Right forelimb (tissue), 1 donor: ENCODE measurements around the gene GLT6D1.

Source experiments
- DNase-seq: peaks from one replicate; pipeline ENCODE4 v3.0.0-alpha.2; 2018

GLT6D1 gene

GRCh38 chr9:135607401-135608293, 31.7 kb downstream of the GLT6D1 start:
- no peak for DNase-seq

DNA sequence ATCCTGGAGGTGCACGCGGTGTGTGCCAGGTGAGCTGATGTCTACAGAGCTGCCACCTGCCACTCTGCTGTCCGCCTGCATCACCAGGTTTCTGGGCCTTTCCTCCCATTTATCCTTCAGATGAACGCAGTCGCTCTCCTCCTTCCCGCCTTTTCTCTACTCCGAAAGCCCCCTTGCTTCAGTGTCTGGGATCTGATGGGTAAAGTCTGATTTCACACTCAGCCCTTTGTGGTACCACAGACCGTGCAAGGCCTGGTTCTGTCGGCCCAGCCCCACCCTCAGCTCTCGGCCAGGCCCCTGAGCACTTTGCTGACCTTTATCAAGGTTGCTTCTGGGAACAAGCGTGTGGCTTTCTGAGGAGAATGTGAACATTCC, 32.5 kb downstream of the GLT6D1 start:
- DNase-seq: no peak

DNA sequence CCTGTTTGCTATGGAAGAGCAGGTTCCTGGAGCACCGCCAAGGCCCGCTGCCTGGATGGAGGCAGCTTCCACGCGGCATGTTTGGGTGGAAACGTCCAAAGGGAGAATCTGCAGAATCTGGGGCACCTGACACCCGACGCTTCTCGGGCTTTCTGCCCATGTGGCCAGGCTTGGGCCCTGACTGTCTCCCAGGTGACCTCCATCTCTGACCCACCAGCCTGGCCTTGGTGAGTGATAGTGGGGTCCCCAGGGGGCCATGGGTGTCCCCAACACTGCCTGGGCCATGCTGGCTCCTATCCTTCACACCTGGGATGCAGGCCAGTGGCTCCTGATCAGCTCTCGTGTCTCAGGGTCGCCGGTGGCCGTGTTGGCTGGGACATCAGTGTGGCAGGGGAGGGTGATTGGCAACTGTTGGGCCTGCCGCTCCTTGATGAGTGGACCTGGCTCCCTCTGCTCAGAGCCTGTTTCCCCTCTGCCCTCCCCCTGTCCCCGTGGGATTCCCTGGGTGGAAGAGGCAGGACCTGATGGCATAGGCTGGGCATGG, 34.0 kb downstream of the GLT6D1 start:
- DNase-seq: no peak

- no peak for DNase-seq
These were observed 34.7 kb downstream of the GLT6D1 start for GRCh38 chr9:135604437-135605237.

GRCh38 chr9:135602789-135603481, 36.4 kb downstream of the GLT6D1 start:
- no peak for DNase-seq

GRCh38 chr9:135601988-135602387, 37.4 kb downstream of the GLT6D1 start:
- no peak for DNase-seq

DNA sequence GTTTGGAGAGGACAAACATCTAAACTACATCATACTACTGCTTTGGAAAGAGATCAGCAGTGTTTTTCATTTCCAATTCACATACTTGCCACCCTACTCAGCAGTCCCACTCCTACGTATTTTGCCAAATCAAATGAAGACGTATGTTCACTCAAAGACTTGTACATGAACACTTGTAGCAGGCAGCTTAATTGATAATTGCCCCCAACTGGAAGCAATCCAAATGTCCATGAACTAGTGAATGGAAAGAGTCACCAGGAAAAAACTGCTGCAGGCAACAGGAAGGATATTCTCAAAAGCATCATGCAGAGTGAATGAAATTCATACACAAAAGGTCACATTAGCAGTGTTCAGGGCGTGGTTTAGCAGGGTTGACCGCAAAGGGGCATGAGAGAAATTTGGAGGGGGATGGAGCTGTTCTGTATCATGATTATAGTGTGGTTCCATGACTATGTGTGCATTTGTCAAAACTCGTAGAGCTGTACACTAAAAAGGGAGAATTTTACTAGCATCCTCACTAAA, 39.0 kb downstream of the GLT6D1 start:
- DNase-seq: no peak

GRCh38 chr9:135596211-135596610, 43.1 kb downstream of the GLT6D1 start:
- no peak for DNase-seq

DNA sequence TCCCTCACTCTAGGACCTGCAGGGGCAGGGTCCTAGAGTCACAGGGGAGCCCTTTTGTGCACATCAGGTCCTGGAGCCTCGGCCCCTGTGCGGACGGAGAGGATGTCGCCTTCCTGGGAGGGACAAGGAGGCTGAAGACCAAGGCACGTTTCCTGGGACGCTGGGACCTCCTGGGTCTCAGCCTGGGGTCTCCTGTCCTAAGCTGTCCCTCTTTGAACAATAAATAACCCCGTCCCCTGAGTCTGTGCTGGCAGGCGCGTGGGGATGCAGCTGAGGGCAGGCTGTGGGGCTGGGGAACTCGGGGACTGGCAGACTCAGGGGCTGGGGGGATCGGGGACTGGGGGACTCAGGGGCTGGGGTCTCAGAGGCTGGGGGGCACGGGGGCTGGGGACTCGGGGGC, 46.7 kb downstream of the GLT6D1 start:
- DNase-seq: no peak

- DNase-seq: no peak
These were observed 47.1 kb downstream of the GLT6D1 start for GRCh38 chr9:135592331-135592590.

DNA sequence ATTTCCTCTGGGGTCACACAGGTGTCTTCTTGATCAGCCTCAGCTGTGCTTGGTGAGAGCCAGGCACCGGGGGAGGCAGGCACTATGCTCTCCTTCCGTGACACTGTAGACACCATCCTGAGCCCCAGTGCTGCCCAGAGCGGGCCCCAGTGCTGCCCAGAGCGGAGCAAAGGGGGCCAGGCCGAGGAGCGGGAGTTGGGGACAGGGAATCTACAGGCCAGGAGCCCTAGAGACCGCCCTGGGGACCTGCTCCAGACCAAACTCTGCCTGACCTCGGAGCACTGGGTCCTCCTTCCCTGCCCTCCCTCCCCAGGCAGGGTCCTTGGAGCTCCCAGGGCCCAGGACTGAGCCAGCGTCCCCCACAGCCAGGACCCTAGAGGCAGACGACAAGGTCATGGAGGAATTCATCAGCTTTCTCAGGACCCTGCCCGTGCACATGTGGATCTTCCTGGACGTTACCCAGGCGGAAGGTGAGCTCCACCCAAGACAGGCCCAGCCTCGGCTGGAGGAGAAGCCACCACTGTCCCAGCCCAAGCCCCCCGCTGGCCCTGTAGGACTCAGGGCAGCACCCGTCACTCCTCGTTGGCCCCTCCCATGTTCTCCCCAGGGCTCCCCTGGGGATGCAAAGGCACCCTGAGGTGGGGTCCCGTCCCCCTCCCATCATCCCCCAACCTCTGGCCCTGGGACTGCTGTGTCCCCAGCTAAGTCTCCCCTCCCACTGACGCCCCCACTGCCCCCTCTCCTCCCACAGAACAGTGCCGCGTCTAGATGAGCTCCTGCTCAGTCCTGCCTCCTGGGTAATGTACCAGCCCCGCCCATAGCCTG, 47.6 kb downstream of the GLT6D1 start:
- no peak for DNase-seq

- DNase-seq: no peak
These were observed 48.8 kb downstream of the GLT6D1 start for GRCh38 chr9:135590486-135591079.

DNA sequence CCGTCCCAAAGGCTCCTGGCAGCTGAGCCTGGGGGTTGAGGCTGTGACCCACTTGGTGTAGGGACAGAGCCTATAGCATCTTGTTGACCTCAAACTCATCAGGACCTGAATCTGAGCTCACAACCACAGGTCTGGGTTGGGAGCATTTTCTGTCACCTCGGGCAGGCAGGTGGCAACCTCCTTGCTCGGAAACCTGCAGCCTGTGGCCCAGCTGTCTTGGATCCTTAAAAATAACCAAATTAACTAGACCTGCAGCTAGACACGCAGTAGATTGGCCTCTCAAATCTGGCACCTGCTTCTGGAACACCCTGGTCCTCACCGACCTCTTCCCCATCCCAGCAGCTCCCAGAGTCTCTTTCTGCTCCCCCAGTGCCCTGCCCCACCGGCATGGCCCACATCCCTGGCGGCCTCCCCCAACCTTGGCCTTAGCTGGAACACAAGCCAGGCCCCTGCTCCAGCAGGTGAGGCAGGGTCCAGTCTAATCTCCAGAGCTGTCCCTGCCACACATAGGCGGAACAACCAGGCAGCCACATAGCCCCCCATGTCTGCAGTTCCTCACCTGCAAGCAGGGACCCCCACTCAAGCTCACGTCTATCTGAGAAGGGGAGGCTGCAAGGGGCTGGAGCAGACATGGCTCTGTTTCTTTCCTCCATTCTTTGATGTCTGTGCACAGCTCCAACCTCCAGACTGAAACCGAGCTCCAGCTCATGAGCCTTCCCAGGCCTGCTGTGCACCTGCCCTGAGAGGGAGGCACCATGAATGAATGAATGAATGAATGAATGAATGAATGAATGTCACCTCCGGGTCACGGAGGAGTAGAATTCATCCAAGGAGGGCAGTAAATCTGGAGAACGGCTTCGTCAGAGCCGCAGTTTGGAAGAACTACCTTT, 49.5 kb downstream of the GLT6D1 start:
- no peak for DNase-seq

- DNase-seq: no peak
These were observed 50.3 kb downstream of the GLT6D1 start for GRCh38 chr9:135588886-135589595.

GRCh38 chr9:135588371-135588770, 51.0 kb downstream of the GLT6D1 start:
- no peak for DNase-seq

- DNase-seq: no peak
These were observed 51.7 kb downstream of the GLT6D1 start for GRCh38 chr9:135587658-135588057.

DNA sequence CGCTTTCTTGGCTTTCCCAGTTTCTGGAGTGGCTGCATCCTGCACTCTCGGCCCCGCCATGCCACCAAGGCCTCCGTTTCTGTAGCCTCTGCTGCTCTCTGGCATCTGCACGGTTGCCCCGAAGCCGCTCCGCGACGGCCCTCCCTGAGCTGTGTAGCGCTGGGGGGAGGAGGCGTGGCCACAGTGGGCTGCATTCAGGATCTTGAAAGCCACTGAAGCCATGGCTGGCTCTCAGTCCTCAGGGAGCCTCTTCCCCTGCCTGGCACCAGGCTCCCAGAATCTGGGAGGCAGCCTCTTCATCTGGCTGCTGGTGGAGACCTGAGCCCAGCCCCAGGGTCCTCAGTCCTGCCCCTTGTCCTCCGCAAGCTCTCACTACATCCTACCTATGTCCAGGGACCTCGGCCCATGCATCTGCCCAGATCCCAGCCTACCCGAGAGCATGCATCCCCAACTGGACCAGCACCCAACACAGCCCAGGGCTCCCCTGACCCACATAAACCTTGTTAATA, 52.7 kb downstream of the GLT6D1 start:
- no peak for DNase-seq

DNA sequence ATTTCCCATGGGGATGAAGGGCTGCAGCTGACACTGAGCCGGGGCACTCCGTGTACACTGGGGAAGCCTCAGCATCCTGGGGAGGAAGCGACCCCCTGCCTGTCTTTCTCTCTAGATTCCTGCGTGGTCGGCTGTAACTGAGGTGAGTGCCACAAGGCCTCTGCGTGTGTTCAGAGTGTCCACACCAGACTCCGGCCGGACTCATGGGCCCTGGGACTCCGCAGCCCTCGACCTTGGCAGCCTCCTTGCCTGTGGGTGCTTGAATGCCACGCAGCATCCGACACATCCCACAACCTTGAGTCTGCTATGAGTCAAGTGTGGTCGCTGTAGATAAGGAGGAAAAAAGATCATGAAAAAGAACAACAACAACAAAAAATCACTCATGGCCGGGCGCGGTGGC, 54.4 kb downstream of the GLT6D1 start:
- DNase-seq: no peak

- DNase-seq: no peak
These were observed 55.0 kb downstream of the GLT6D1 start for GRCh38 chr9:135584371-135584770.

DNA sequence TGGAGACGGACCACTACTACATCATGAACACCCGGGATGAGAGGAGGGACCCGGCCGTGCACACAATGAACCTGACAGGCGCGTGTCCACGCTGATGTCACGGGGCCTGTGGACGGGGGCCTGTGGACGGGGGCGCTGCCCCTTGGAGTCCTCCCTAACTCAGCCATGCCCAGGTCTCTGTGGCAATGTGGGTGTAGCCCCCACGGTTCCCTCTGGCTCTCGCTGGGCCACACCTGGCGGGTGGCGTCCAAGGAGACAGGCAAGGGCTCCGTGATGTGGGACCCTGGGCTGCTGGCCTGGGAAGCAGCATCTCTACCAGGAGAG, 55.7 kb downstream of the GLT6D1 start:
- no peak for DNase-seq
